Body of pancreas (tissue), 4 donors: Measurements from ENCODE around the gene NRP1. TPM values are rescaled to one million over a fixed set of nuclear protein-coding genes. Genes with fewer than 3 reads are reported as not detected.
A peak's percentile ranks its signal among the peaks of the same experiment; 100 is the strongest.
"Not testable (repeated sequence)": the region's sequence is repeated elsewhere in the genome, so short reads cannot be mapped to it uniquely, and the experiment has no call there.

ENCODE experiments used
- ATAC-seq: fragments of 150-250 bp; one replicate; pipeline ENCODE4 v1.9.1; 2016
- DNase-seq, 4 donors: peaks; one replicate each; pipeline ENCODE4 v3.0.0-alpha.2; 2019
- H3K27ac ChIP-seq, 4 donors: fragments of 200-600 bp; sonication (generic); 1 replicate in 3 of 4; 2 replicates in 1 of 4; pipeline versions ENCODE4 v1.5.1 to v1.6.1; 2016 to 2019; ENCODE audit warnings: mild to moderate bottlenecking in 1 of 4, mixed read lengths in 1 of 4, moderate library complexity in 1 of 4
- H3K27me3 ChIP-seq, 2 donors: fragments of 200-600 bp; sonication (generic); one replicate each; pipeline ENCODE4 v1.6.0; 2016; ENCODE audit warnings: mild to moderate bottlenecking in 1 of 2
- H3K36me3 ChIP-seq, 2 donors: fragments of 200-600 bp; sonication (generic); replicated peaks in 1 of 2; 2 replicates each; pipeline ENCODE4 v1.5.1; 2016; ENCODE audit warnings: low read depth in 2 of 2; ENCODE audit not compliant: insufficient read depth in 1 of 2
- H3K4me1 ChIP-seq: fragments of 200-600 bp; sonication (generic); one replicate; pipeline ENCODE4 v1.6.0; 2016
- H3K4me3 ChIP-seq, 2 donors: fragments of 200-600 bp; sonication (generic); 1 replicate in 1 of 2; 2 replicates in 1 of 2; pipeline ENCODE4 v1.5.1; 2016 to 2019
- H3K9me3 ChIP-seq, 3 donors: fragments of 200-600 bp; sonication (generic); 1 replicate in 2 of 3; 2 replicates in 1 of 3; pipeline ENCODE4 v1.5.1; 2016
- CTCF ChIP-seq, 7 experiments: fragments of 450-650 bp in 4 of 7; fragments of 200-600 bp in 3 of 7; sonication (generic) in 3 of 7; IDR thresholded peaks; one replicate each; pipeline ENCODE4 v1.5.1; 2016 to 2019; ENCODE audit warnings: antibody characterized with exemption in 7 of 7
- POLR2A ChIP-seq, 3 donors: fragments of 450-650 bp; IDR thresholded peaks; one replicate each; pipeline ENCODE4 v1.6.1; 2016; ENCODE audit warnings: antibody characterized with exemption in 3 of 3, mild to moderate bottlenecking in 2 of 3
- WGBS, 2 donors: methylation state at CpG; one replicate each; pipeline ENCODE4 v1.1.5; 2017; 5-methylcytosine and 5-hydroxymethylcytosine counted together
- intact Hi-C: fragments of 100-400 bp; cut with DNase I; formaldehyde crosslinking; loops from one replicate; pipeline ENCODE4 v1.15.1; 2023
- total RNA-seq, 2 donors: library from RNA; depleted of rRNA; stranded (reverse); fragments of >200 nt; gene quantifications; one replicate each; pipeline ENCODE4 v1.1.0, GENCODE V29; 2016

Gene NRP1
- total RNA-seq, 2 donors from 2014 or later = 37.6 to 62.6 TPM

GRCh38 chr10:33223326-33224000 lies 111.0 kb downstream of the NRP1 start:
- Histone ChIP-seq H3K9me3 (no peaks in the 10 kb centered on the region), H3K36me3 (peaks cover 0 to 2% of the 10 kb centered on the region in 2 donors), H3K27me3 (no peaks in the 10 kb centered on the region), H3K27ac (peak overlapping the region in 1 of 4 donors; percentile 36), H3K4me1 (no peaks in the 10 kb centered on the region), H3K4me3 (no peak overlapping the region)
- intact Hi-C loops = no loop called here
- no peak for ATAC-seq
- DNase-seq = no peak
- TF ChIP-seq CTCF (IDR thresholded peaks at IDR 0.05) (no peak), POLR2A (IDR thresholded peaks at IDR 0.05) (no peak)
- 54 to 58% methylated on average over 3 of the region's 3 CpGs for WGBS, 2 donors

DNA sequence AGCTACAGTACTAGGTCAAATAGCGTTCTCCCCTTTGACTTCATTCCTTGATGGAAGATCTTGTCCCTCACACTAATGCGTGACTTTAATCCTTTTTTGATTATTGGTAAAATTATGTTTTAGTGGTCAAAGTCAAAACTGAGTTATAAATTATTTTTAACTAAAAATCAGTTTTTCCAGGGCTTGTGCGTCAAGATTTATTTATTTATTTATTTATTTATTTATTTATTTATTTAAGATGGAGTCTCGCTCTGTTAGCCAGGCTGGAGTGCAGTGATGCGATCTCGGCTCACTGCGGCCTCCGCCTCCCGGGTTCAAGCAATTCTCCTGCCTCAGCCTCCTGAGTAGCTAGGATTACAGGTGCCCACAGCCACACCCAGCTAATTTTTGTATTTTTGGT lies 112.2 kb downstream of the NRP1 start:
- H3K36me3 ChIP-seq, H3K9me3 ChIP-seq, intact Hi-C loops, ATAC-seq, H3K4me3 ChIP-seq, H3K4me1 ChIP-seq, H3K27ac ChIP-seq, DNase-seq, H3K27me3 ChIP-seq: not testable (repeated sequence)
- 95 to 97% methylated on average over 9 of the region's 9 CpGs for WGBS, 2 donors

- ATAC-seq (no peak), DNase-seq (no peak)
- H3K36me3 ChIP-seq = peaks cover 0 to 2% of the 10 kb centered on the region in 2 donors
- H3K27ac ChIP-seq = no peak overlapping the region
- no peaks in the 10 kb centered on the region for H3K4me1 ChIP-seq
- no peak for TF ChIP-seq POLR2A (IDR thresholded peaks at IDR 0.05)
- TF ChIP-seq CTCF (IDR thresholded peaks at IDR 0.05) = no peak
- WGBS, 2 donors = 64 to 65% methylated on average over 4 of the region's 4 CpGs
- no peaks in the 10 kb centered on the region for H3K27me3 ChIP-seq
- intact Hi-C loops = no loop called here
- H3K9me3 ChIP-seq = no peaks in the 10 kb centered on the region
- no peak overlapping the region for H3K4me3 ChIP-seq
These were observed 116.6 kb downstream of the NRP1 start for GRCh38 chr10:33217854-33218253.

GRCh38 chr10:33216661-33217427 lies 117.6 kb downstream of the NRP1 start:
- Histone ChIP-seq H3K4me3 (no peak overlapping the region), H3K36me3 (peaks cover 0 to 2% of the 10 kb centered on the region in 2 donors), H3K27ac (no peak overlapping the region), H3K27me3 (no peaks in the 10 kb centered on the region), H3K4me1 (no peaks in the 10 kb centered on the region), H3K9me3 (no peaks in the 10 kb centered on the region)
- intact Hi-C loops = no loop called here
- DNase-seq (no peak), ATAC-seq (no peak)
- 66 to 67% methylated on average over 5 of the region's 5 CpGs for WGBS, 2 donors
- no peak for TF ChIP-seq POLR2A (IDR thresholded peaks at IDR 0.05)
- TF ChIP-seq CTCF (IDR thresholded peaks at IDR 0.05) = no peak

DNA sequence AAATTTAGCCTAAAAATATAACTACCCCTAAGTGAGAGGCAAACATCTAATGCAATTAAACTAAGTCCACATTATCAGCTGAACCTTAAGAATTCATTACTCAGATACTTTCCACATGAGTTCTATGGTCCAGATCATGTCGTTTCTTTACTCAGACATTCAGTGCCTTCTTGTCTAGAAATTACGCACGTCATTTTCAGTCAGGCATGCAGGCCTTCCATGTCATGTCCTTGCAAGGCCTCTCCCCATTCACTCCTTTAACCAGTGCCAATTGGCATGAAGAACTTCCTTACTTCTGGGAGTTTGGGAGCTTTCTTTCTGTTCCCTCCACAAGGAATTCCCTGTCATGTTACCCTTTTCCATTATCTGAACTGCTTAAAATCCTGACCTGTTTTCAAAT lies 118.8 kb downstream of the NRP1 start:
- Histone ChIP-seq H3K27me3 (no peaks in the 10 kb centered on the region), H3K27ac (peak overlapping the region in 1 of 4 donors; percentile 9), H3K9me3 (no peaks in the 10 kb centered on the region), H3K4me3 (no peak overlapping the region), H3K36me3 (no peaks in the 10 kb centered on the region), H3K4me1 (no peaks in the 10 kb centered on the region)
- TF ChIP-seq POLR2A (IDR thresholded peaks at IDR 0.05) (no peak), CTCF (IDR thresholded peaks at IDR 0.05) (no peak)
- 85 to 86% methylated on average over 3 of the region's 3 CpGs for WGBS, 2 donors
- intact Hi-C loops = no loop called here
- DNase-seq (no peak), ATAC-seq (no peak)
